Pancreas (tissue), 10 donors: ENCODE measurements around the gene MARCHF7. TPM values are rescaled to one million over a fixed set of nuclear protein-coding genes. Genes with fewer than 3 reads are reported as not detected.

ENCODE experiments used
- ATAC-seq, 4 donors: fragments of 200-7000 bp; cut with Tn5 transposase; one replicate each; pipeline versions ENCODE4 v1.8.0 to v1.9.1; 2020; ENCODE audit warnings: mild to moderate bottlenecking in 4 of 4, moderate library complexity in 4 of 4
- DNase-seq, 6 donors: peaks; one replicate each; pipeline ENCODE4 v3.0.0-alpha.2; 2020
- FAIRE-seq: peaks from 2 replicates; lab custom pipeline; 2012; peaks lifted over from hg19 to GRCh38; lab: Jason Lieb, UNC
- H3K27ac ChIP-seq, 4 donors: fragments of 200-600 bp; sonication (generic); 1 replicate in 3 of 4; 2 replicates in 1 of 4; pipeline versions ENCODE4 v1.5.0 to v1.8.0; 2020
- H3K27me3 ChIP-seq, 4 donors: fragments of 200-600 bp; one replicate each; pipeline ENCODE4 v1.8.0; 2021
- H3K36me3 ChIP-seq, 3 donors: fragments of 200-600 bp; sonication (generic) in 1 of 3; one replicate each; pipeline versions ENCODE4 v1.5.0 to v1.8.0; 2020 to 2021
- H3K4me1 ChIP-seq, 3 donors: fragments of 200-600 bp; one replicate each; pipeline ENCODE4 v1.8.0; 2021
- H3K4me3 ChIP-seq, 4 donors: fragments of 200-600 bp; sonication (generic) in 2 of 4; one replicate each; pipeline versions ENCODE4 v1.5.0 to v1.8.0; 2020 to 2021
- H3K9me3 ChIP-seq, 4 donors: fragments of 200-600 bp; one replicate each; pipeline ENCODE4 v1.8.0; 2021
- CTCF ChIP-seq, 4 donors: fragments of 200-600 bp; sonication (generic) in 3 of 4; IDR thresholded peaks; one replicate each; pipeline versions ENCODE4 v1.5.0 to v1.8.0; 2021; ENCODE audit warnings: antibody characterized with exemption in 4 of 4
- whole genome bisulfite sequencing, 2 donors: extraction: QIAGEN DNeasy Blood & Tissue Kit; methylation state at CpG; one replicate each; pipeline ENCODE4 v1.1.7; 2013; 5-methylcytosine and 5-hydroxymethylcytosine counted together
- intact Hi-C, 3 donors: fragments of 100-400 bp; cut with DNase I; formaldehyde crosslinking; loops; one replicate each; pipeline versions ENCODE4 v1.11.1 to v1.14.2; 2022
- polyA plus RNA-seq, 2 donors: library from polyadenylated mRNA; stranded (reverse); fragments of 200-250 nt; gene quantifications; one replicate each; pipeline ENCODE4 v1.2.3, GENCODE V29; 2013
- total RNA-seq, 6 donors: library from RNA; stranded (reverse); fragmentation: NEBNext Ultra II Directional in 4 of 6; extraction: Animal tissue kit (Norgen Biotek cat#: 25700) in 4 of 6; gene quantifications; one replicate each; pipeline versions ENCODE4 v1.2.1 to v1.2.4, GENCODE V29; 2021 to 2023
- donor health status: healthy with polysubstance abuse.
- donor health status: DM: no; HTN: no; CAD: no; lungs with moderate emphysema.
- donor health status: DM: no; HTN: no; CAD: no.
- donor health status: control.
- donor health status: control.
- donor health status: Bipolar disorder and iron deficiency.
- donor health status: DM: yes; HTN: yes; CAD: no.
- donor health status: DM: no; HTN: no; CAD: no.
- donor health status: DM: no; HTN: no; CAD: no.
- donor health status: DM: yes; HTN: yes; CAD: no.

Gene MARCHF7
- total and polyA plus RNA-seq, 8 donors, result 8.4 to 31.9 (median 19.5) TPM

GRCh38 chr2:159758686-159759085 is 46.4 kb downstream of the MARCHF7 start:
- intact Hi-C loops, result no loop called here

GRCh38 chr2:159759577-159759976 is 47.3 kb downstream of the MARCHF7 start:
- no peak for FAIRE-seq
- peaks cover 0 to 11% (median 0%) of the 10 kb centered on the region in 3 donors for H3K4me1 ChIP-seq
- intact Hi-C loops, result no loop called here
- no peaks in the 10 kb centered on the region for H3K36me3 ChIP-seq
- no peak for DNase-seq
- peak; percentile 65 to 86 (median 78) for ATAC-seq
- H3K4me3 ChIP-seq, result no peak overlapping the region
- 38 to 44% methylated on average over 3 of the region's 3 CpGs for WGBS, 2 donors
- H3K27me3 ChIP-seq, result no peaks in the 10 kb centered on the region
- H3K27ac ChIP-seq, result no peak overlapping the region
- no peaks in the 10 kb centered on the region for H3K9me3 ChIP-seq
- TF ChIP-seq CTCF (IDR thresholded peaks at IDR 0.05), result no peak

More at GRCh38 chr2:159758686-159759085, 46.4 kb downstream of the MARCHF7 start:
- Histone ChIP-seq H3K9me3 (no peaks in the 10 kb centered on the region), H3K4me3 (no peak overlapping the region), H3K27ac (no peak overlapping the region), H3K36me3 (no peaks in the 10 kb centered on the region), H3K27me3 (no peaks in the 10 kb centered on the region), H3K4me1 (peaks cover 0 to 11% (median 0%) of the 10 kb centered on the region in 3 donors)
- DNase-seq, result no peak
- FAIRE-seq, result no peak
- 75 to 76% methylated on average over 1 of the region's 1 CpG for WGBS, 2 donors
- no peak for TF ChIP-seq CTCF (IDR thresholded peaks at IDR 0.05)
- peak in 2 of 4 donors; percentile 7 to 20 for ATAC-seq

GRCh38 chr2:159760326-159760725 is 48.0 kb downstream of the MARCHF7 start:
- H3K27ac ChIP-seq, result no peak overlapping the region
- intact Hi-C loops, result no loop called here

GRCh38 chr2:159762075-159762474 is 49.8 kb downstream of the MARCHF7 start:
- H3K27ac ChIP-seq, result no peak overlapping the region

More at GRCh38 chr2:159760326-159760725, 48.0 kb downstream of the MARCHF7 start:
- no peaks in the 10 kb centered on the region for H3K9me3 ChIP-seq
- TF ChIP-seq CTCF (IDR thresholded peaks at IDR 0.05), result no peak
- H3K4me3 ChIP-seq, result no peak overlapping the region
- H3K36me3 ChIP-seq, result no peaks in the 10 kb centered on the region
- no peaks in the 10 kb centered on the region for H3K27me3 ChIP-seq
- DNase-seq, result no peak
- H3K4me1 ChIP-seq, result peaks cover 0 to 11% (median 0%) of the 10 kb centered on the region in 3 donors
- no peak for ATAC-seq
- FAIRE-seq, result no peak

More at GRCh38 chr2:159762075-159762474, 49.8 kb downstream of the MARCHF7 start:
- no peak for FAIRE-seq
- DNase-seq, result no peak
- H3K9me3 ChIP-seq, result no peaks in the 10 kb centered on the region
- H3K4me3 ChIP-seq, result no peak overlapping the region
- intact Hi-C loops, result no loop called here
- H3K36me3 ChIP-seq, result peaks cover 0 to 7% (median 0%) of the 10 kb centered on the region in 3 donors
- no peak for ATAC-seq
- TF ChIP-seq CTCF (IDR thresholded peaks at IDR 0.05), result no peak
- H3K27me3 ChIP-seq, result no peaks in the 10 kb centered on the region
- 17 to 23% methylated on average over 1 of the region's 1 CpG for WGBS, 2 donors
- H3K4me1 ChIP-seq, result peaks cover 0 to 11% (median 0%) of the 10 kb centered on the region in 3 donors

Other genes with a start within 250 kb of the MARCHF7 start
- 10 to 100 TPM; 22.9 to 52.1 (median 36.0) TPM for gene BAZ2B, start 96.0 kb upstream of the MARCHF7 start, total RNA-seq
- 10 to 100 TPM; 14.4 to 15.5 TPM for gene BAZ2B, start 96.0 kb upstream of the MARCHF7 start, polyA plus RNA-seq
- 10 to 100 TPM in 4 of 6 donors, 1 to 10 TPM in 2; 7.0 to 18.4 (median 14.6) TPM for gene CD302, start 85.7 kb downstream of the MARCHF7 start, total RNA-seq
- 10 to 100 TPM in 1 of 2 donors, 1 to 10 TPM in 1; 8.3 to 12.0 TPM for gene CD302, start 85.7 kb downstream of the MARCHF7 start, polyA plus RNA-seq
- 1 to 10 TPM in 5 of 6 donors, under 1 TPM in 1; 0.83 to 5.1 (median 2.2) TPM for gene LY75, start 192.2 kb downstream of the MARCHF7 start, total RNA-seq
- 1 to 10 TPM in 1 of 2 donors, under 1 TPM in 1; 0.61 to 3.1 TPM for gene LY75, start 192.2 kb downstream of the MARCHF7 start, polyA plus RNA-seq